H4 (cell line): Measurements from ENCODE around the gene AP1AR. TPM values are rescaled to one million over a fixed set of nuclear protein-coding genes. Genes with fewer than 3 reads are reported as not detected.
A peak's percentile ranks its signal among the peaks of the same experiment; 100 is the strongest.
"Not testable (repeated sequence)": the region's sequence is repeated elsewhere in the genome, so short reads cannot be mapped to it uniquely, and the experiment has no call there.

Source experiments
- DNase-seq: peaks from one replicate; pipeline ENCODE4 v3.0.0-alpha.2; 2015; ENCODE audit warnings: low spot score
- total RNA-seq: library from RNA; depleted of rRNA; stranded (reverse); fragments of >200 nt; shearing (Covaris generic); gene quantifications from 2 replicates; pipeline ENCODE4 v1.2.3, GENCODE V29; 2014; rRNA removed

AP1AR gene, protein sequence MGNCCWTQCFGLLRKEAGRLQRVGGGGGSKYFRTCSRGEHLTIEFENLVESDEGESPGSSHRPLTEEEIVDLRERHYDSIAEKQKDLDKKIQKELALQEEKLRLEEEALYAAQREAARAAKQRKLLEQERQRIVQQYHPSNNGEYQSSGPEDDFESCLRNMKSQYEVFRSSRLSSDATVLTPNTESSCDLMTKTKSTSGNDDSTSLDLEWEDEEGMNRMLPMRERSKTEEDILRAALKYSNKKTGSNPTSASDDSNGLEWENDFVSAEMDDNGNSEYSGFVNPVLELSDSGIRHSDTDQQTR
- 20.1 and 22.9 TPM in 2 replicates for total RNA-seq

DNA sequence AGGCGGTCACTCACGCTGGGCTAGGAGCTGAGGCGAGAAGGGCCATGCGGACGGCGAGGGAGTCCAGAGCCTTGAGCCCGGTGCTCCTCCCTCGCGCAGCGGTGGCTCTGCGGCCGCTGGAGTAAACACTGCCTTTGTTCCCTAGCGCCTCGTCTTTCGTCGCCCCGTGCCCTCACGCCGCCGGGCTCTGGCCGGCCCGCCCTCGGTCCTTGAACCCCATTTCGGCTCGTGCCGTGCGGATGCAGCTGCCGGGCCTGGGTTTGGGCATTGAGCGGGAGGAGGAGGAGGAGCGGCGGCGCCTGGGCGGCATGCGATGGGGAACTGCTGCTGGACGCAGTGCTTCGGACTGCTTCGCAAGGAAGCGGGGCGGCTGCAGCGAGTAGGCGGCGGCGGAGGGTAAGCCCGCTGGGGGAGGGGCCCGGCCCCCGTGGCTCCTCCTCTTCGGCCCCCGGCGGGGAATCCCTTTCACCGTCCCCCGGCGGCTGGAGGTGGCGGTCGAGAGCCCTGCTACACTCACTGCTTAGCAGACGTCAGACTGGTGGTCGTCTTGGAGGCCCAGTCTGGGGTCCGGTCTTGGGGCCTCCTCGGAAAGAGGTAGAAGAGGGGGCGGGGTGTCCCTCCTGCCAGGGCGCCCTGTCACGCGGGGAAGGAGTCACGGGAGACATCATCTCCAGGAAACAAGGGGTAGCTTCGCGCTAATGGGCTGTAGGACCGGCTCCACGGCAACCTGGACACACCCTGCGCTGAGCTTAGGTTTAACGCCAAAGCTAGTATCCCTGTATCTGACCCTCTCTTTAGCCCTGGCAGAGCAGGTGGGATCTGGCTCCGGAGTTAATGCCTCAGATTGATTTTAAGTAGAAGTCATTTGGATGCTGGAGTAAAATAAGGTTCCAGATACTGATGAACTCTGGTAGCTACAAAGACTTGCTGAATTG lies at the start of gene AP1AR:
Gene AP1AR, plus strand, starts transcription at position 9 of the 935 bp plus-strand sequence. Its CDS starts 305 bp downstream, at position 314.
- peak; percentile 65 for DNase-seq

DNA sequence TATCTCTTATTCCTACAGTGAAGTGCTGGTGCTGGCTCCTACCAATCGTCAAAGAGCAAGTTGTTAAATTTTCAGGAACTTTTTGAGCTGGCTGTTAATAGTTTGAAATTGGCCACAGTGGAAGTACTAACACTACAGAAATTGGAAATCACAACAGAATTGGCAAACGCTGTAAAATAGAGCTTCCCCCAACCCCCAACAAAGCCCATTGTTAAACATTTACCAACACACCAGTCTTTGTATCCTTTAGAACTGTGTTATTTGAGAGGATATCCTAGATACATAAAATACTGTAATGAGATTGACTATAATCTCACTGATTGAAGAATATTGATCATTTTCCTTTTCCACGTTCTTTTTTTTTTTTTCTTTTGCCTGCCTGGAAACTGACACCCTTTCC lies 49.0 kb upstream of the AP1AR start:
- DNase-seq: no peak

DNA sequence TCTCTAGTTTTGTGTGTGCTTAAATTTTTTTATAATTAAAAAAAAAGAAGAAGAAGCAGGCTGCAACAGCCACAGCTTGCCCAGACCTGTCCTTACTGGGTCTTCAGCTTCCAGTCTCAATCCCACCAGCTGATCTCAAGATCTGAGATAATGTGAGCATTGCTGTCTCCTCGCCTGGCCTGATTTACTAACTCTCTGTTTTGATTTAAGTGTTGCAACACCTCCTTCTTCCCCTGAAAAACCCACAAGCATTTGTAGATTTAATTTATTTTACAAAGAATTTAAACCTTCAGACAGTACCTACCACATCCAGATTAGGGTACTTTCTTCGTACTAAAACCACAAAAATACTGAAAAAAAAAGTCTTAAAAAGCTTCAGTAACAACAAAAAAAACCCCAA lies 48.3 kb upstream of the AP1AR start:
- DNase-seq: peak; percentile 7

DNA sequence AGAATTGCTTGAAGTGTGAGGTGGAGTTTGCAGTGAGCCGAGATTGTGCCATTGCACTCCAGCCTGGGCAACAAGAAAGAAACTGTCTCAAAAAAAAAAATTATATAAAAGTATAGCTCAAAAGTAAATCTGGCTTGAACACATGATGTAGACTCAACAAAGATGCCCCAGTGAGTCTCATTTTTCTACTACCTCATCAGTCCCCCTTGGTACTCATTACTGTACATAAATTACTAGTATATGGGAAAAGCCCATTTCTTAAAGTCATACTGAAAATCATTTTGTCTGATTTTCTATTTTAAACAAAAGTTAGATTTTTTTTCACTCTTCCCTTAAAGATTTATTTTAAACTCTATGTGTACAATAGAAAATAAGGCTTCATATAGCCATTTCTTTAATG lies 47.1 kb upstream of the AP1AR start:
- no peak for DNase-seq

DNA sequence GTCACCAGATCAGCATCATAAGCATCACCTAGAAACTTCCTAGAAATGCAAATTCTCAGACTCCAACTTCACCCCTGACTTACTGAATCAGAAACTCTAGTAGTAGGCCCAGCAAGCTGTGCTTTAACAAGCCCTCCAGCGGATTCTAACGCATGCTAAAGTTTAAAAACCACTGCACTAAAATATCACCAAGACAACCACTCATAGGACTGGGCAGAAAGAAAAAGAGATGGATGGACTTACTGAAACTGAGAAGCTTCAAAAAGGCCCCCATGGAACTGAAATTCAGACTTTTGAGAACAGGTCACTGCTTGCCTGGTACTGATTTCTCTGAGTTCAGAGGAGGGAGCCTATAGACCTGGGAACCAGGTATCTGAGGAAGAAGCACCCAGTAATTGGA lies 46.3 kb upstream of the AP1AR start:
- no peak for DNase-seq

DNA sequence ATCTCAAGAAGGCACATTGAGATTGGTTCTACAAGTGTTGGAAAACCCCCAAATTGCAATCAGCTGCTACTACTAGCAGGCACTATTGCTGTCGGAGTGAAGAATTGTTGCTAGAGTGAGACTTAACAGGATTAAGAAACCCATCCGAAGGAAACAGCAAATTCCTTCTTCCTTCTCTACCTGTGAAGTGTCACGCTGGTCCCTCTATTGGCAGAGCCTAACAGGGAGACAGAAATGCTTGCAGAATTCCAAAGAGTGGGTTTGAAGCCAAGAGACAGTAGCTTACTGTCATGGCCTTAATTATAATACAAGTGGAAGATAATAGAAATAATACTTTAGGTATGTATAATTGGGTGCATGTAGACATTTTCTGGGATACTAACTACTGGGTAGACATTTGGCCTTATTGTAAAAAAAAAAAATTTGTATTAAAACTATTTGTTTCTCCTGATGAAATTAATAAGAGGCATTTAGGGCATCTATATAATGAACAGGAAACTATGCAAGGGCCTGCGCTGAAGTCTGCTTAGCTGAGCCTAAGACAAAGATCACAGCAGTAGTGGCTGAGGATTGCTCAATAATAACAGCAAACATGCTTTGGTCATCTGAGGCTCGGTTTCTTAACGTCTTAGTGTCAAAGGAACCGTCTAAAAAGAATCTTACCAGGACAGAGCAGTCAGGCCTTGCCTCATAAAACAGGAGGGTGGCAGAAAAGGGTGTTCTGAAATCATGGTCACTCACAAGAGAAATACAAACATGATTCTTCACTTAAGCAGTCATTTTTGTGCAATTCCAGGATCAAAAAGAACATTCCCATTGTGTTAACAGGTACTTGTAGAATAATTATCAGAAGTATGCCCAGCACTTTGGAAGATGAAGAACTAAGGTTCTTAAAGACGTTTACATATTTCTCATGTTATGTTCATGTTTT lies 45.6 kb upstream of the AP1AR start:
- DNase-seq: no peak

DNA sequence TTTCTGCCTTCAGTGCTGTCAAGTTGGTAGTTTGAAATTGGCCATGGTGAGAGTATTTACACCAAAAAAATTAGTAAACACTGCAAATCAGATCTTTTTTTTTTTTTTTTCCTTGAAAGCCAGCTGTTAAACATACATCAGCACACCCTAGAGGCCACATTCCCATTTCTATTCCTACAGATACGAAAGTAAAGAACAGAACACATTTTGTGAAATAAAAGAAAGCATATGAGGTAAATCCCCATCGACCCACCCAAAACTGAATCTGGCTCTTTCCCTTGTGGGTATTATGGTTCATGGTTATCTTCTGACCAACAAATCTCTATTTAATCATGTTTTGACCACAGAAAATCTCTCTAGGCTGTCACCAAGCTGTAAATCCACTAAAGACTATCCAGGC lies 41.8 kb upstream of the AP1AR start:
- DNase-seq: peak; percentile 10

DNA sequence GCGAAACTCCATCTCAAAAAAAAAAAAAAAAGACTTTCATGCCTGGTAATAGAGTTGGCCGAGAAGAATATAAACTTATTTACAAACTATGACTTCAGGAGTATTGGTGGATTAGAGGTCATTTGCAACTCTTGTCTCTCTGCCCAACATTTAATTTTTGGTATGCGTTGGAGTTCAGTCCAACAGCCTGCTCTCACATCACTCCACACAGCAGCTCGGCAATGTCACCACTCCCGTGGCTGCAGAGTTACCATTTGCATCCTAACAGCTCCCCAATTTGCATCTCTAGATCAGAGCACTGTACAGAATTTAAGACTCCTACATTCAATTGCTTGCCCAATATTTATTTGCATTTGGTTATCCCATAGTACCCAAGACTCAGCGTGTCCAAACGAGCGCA lies 40.9 kb upstream of the AP1AR start:
- no peak for DNase-seq

DNA sequence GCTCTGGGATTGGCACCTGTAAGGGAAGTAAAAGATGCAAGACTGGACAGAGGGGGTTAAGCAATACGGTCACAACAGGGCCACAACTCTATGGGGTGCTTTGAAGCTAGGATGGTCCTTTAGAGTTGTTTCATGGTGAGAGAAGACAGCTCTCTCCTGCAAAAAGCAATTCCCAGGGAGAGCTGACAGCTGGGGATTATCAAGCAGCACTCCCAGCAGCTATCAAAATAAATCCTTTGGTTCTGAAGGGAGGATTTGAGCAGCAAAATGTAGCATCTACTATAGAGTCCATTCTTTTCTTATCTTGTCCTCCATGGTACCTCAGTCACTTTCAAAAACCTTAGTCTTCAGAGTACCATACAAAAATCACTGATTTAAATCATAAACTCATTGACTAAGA lies 35.1 kb upstream of the AP1AR start:
- no peak for DNase-seq

DNA sequence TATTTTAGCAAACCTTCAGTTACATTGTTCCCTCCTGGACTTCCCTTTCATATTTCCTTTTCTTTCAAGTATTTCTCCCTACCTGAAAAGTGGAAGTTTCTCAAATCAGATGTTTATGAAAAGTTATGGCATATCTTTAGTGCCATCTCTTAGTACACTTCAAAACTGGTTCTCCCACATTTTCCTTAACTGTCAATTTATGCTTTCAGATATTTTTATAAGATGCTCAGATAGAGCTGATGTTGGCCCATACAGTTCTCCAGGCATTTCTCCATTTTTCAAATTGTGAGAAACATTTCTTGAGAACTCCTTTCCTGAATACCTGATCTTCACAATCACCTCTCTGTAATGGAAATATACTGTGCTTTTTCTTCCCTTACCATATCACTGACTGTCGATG lies 32.5 kb upstream of the AP1AR start:
- DNase-seq: no peak

DNA sequence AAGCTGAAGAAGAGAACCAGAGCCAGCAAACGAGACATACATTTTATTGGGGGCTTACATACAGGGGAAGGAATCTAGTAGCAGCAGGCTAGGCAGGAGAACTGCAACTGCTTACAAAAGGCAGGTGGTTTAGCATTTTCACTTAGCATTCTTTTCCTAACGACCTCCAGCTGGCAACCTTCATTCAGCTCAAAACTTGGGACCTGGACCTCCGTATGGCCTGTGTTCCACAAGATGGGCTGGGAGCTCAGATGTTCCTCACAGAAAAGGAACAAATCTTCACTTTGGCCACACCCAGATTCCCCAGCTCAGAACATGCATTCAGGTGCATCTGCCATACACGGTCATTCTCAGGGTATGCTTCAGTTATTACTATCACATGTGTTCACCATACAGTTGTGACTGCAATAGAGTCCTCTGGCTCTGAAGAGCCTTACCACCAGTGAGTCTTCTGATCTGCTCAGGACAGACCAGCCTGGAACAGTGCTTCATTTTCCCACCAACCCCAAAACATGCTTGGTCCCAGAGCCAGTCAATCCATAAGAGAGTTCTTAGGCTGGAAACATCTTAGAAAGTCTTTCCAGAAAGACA lies 29.6 kb upstream of the AP1AR start:
- DNase-seq: no peak

DNA sequence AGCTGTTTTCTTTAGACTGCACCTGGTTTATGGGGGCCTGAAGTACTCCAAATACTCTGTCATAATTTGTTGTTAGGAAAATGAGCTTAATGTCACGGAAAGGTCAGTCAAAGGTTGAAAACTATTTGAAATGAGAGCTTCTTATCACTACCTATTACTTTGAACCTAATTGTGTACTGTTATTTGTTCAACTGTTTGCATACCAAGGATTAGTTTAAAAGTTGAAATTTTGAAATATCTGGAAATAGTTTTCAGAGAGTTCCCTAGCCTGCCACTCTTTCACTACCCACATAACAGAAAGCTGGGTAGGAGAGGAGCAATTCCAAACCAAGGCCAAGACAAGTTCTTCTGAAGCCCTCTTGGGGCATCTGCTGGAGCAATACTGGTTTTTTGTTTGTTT lies 28.0 kb upstream of the AP1AR start:
- no peak for DNase-seq

DNA sequence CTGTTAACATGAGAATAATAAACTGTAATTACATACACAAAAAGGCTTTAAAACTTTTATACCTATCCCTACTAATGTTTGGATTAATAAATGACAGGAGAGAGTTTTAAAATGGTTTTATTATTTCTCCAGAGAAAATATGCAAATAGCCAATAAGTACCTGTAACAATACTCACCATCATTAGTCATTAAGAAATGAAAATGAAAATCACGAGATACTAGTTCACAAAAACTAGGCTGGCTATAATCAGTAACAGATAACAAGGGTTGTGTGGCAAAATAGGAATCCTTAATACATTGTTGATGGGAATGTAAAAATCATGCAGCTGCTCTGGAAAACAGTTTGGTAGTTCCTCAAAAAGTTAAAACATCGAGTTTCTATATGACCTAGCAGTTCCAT lies 25.2 kb upstream of the AP1AR start:
- no peak for DNase-seq

DNA sequence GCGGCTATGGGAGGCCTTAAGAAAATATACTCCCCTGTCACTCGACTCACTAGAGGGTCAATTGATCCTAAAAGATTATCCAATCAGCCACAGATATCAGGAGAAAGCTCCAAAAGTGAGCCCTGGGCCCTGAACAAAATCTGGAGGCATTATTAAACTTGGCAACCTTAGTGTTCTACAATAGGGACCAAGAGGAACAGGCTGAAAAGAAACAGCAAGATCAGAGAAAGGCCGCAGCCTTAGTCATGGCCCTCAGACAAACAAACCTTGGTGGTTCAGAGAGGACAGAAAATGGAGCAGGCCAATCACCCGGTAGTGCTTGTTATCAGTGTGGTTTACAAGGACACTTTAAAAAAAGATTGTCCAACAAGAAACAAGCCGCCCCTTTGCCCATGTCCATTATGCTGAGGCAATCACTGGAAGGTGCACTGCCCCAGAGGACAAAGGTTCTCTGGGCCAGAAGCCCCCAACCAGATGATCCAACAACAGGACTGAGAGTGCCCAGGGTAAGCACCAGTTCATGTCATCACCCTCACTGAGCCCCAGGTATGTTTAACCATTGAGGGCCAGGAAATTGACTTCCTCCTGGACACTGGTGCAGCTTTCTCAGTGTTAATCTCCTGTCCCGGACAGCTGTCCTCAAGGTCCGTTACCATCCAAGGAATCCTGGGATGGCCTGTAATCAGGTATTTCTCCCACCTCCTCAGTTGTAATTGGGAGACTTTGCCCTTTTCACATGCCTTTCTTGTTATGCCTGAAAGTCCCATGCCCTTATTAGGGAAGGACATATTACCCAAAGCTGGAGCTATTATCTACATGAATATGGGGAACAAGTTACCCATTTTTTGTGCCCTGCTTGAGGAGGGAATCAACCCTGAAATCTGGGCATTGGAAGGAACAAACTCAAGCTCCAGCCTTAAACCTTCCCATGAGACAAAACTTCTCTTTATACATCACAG lies 23.2 kb upstream of the AP1AR start:
- DNase-seq: not testable (repeated sequence)

DNA sequence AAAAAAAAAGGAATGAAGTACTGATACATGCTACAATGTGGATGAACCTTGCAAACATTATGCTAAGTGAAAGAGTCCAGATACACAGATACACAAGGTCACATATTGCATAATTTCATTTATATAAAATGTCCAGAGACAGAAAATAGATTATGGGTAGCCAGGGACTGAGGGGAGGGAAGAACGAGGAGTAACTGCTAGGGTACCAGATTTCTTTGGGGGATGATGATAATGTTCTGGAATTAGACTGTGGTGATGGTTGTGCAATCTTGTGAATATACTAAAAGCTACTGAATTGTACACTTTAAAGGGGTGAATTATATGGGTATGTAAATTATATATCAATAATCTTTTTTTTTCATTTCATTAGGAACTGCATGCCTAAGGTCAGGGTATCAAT lies 20.8 kb upstream of the AP1AR start:
- no peak for DNase-seq

DNA sequence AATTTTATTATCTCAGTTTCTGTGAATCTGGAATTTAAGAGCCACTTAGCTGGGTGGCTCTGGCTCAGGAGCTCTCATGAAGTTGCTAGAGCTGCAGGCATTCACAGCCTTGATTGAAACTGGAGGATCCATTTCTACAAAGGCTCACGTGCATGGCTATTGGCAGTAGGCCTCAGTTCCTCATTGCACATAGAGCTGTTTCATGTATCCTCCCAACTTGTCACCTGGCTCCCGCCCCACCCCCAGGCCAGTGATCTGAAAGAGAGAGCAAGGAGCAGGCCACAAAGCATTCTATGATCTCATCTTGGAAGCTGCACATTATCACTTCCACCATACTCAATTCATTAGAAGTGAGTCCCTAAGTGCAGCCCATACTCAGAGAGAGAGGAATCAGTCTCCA lies 18.5 kb upstream of the AP1AR start:
- no peak for DNase-seq

DNA sequence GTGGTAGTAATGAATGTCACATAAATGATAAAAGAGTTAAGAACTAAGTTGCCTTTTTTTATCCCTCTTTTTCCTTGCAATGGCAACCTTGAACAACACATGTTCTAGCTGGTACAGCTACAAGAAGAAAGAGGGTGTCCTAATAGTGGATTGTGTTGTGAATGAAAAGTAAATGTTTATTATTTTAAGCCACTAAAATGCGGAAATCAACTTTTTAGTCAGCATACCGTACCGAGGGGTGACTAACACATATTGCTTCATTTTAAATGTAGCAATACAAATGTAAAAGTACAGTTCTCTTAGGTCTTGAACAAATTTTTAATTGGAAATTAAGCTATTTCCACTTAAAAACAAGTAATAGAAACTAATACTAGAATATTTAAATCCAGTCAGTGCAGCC lies 17.7 kb upstream of the AP1AR start:
- peak; percentile 75 for DNase-seq

DNA sequence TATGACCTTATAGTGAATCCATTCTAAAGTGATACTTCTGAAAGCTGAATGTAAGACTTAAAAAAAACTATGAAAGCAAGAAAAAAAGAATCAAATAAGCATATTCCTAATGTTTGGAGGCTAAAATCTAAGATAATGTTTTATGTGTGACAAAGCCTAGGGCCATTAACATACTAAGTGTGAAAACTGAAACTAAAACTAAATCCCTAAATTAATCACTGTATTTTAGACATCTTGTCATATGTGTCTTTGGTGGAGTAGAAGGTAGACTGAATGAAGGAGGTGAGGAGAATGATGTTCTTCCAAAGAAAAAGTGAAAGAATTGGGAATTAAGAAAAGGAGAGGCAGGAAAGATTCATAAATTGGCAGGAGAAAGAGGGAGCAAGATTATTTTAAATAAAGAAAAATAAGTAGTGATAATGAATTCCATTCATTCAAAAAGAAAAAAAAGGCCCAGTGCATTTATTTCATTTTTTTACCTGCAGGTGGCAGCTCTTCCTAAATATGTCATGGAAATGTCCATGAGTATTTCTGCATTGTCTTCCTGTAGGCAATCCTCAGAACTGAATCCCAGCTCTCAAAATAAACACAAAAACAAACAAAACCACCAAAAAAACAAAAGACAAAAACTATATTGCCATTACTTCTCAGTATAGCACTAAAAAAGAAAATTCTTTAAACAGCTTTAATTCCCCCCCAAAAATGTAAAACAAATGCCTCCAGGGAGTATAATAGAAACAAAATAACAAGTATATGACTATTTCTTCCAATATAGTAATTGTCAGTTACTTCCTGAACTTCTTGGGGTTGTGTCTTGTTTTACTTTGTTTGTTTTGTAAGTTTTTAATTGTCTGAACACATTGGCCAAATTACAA lies 17.0 kb upstream of the AP1AR start:
- peak; percentile 30 for DNase-seq

DNA sequence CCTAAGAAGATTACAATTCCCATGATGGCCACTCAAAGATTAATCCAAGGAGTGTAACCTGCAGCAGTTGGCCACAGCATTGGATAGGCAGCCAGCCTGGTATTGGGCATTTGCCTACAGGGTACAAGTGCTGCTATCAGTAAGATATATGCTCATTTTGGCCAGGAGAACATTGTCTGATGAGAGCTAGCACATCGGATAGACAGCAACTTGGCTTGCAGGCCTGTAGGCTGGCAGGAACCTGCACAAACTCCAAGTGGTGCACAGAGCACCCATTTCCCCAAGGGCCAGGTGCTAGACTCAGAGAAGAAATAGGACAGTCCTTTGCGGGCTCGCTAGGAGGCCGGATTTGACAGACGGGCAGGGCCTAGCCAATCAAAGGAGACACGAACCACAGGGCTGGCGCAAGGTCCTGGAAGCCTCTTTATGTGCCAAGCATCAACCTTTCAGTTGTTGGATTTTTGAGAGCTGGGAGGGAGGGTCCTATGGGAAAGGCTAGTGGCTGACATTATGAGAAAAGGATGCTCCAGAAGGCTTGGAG lies 11.7 kb upstream of the AP1AR start:
- DNase-seq: no peak
